Mesothelial cell of epicardium (in vitro differentiated cells): ENCODE data around the gene DKK3. TPM values are rescaled to one million over a fixed set of nuclear protein-coding genes. Genes with fewer than 3 reads are reported as not detected.

Experiments
- DNase-seq, 2 experiments: peaks; one replicate each; pipeline ENCODE4 v3.0.0; 2021; ENCODE audit warnings: low spot score in 2 of 2; ENCODE audit not compliant: unreplicated experiment in 2 of 2
- H3K27ac Mint-ChIP-seq: 2 replicates; pipeline ENCODE4 v1.8.0; 2021; ENCODE audit warnings: mixed read lengths
- H3K27me3 Mint-ChIP-seq: 2 replicates; pipeline ENCODE4 v1.8.0; 2021; ENCODE audit warnings: low read depth, mixed read lengths
- H3K36me3 Mint-ChIP-seq: 2 replicates; pipeline ENCODE4 v1.8.0; 2021; ENCODE audit warnings: mixed read lengths
- H3K4me1 Mint-ChIP-seq: 2 replicates; pipeline ENCODE4 v1.8.0; 2021; ENCODE audit warnings: mixed read lengths
- H3K4me3 Mint-ChIP-seq: 2 replicates; pipeline ENCODE4 v1.8.0; 2021; ENCODE audit warnings: mild to moderate bottlenecking, moderate library complexity, mixed read lengths
- H3K9me3 Mint-ChIP-seq: 2 replicates; pipeline ENCODE4 v1.8.0; 2021; ENCODE audit warnings: mixed read lengths
- total RNA-seq: library from RNA; stranded (reverse); gene quantifications from 3 replicates; pipeline ENCODE4 v1.2.1, GENCODE V29; 2021
- TF ChIP-seq, protein P1 (sequence below): fragments of 200-600 bp; sonication (generic); IDR thresholded peaks from one replicate; pipeline ENCODE4 v1.5.0; 2021; ENCODE audit warnings: antibody characterized with exemption; ENCODE audit not compliant: unreplicated experiment

The DKK3 gene
- total RNA-seq, 1 donor from 2014 or later = 29.7 TPM

GRCh38 chr11:11964774-11965150 lies 43.7 kb downstream of the DKK3 start:
- no peak overlapping the region for H3K27ac Mint-ChIP-seq

DNA sequence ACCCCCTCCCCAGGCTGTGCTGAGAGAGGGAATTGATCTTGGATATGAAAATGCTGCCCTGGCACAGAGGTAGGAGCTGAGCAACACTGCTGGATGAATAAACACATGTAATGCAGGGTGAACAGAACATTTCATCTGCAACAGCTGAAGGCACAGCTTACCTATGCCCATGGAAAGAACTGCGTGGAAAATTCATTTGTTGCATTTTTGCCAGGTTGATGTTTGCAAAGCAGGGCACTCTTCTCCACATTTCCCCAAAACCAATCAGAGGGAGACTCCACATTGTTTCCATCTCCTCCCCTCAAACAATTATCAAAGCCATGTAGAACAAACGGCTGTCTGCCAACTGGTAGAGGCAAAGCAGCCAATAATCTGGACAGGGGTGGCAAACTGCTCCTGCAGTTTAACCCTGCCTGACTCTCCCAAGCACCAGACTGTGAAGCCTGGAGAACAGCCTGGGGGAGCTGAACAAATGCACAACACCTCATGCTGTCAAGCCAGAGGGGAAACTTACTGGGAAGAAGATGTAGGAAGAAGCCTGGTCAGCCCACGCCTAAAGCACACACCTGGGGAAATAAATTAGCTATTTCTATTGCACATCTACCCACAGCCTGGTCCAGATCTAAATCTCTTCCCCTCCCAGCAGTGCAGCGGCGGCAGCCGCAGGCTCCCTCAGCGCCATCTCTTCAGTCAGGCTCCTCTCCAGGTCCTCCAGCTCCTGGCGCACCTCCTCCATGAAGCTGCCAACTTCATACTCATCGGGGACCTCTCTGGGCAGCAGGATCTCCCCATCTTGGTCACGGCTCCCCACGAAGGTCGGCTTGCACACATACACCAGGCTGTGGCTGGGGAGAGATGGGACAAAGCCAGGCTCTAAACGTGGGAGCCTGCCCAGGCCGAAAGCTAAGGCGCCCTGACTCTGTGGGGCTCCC lies 44.3 kb downstream of the DKK3 start:
- DNase-seq = no peak
- H3K4me3 Mint-ChIP-seq = no peak overlapping the region
- H3K9me3 Mint-ChIP-seq = peaks cover 6% of the 10 kb centered on the region
- TF ChIP-seq, protein P1, sequence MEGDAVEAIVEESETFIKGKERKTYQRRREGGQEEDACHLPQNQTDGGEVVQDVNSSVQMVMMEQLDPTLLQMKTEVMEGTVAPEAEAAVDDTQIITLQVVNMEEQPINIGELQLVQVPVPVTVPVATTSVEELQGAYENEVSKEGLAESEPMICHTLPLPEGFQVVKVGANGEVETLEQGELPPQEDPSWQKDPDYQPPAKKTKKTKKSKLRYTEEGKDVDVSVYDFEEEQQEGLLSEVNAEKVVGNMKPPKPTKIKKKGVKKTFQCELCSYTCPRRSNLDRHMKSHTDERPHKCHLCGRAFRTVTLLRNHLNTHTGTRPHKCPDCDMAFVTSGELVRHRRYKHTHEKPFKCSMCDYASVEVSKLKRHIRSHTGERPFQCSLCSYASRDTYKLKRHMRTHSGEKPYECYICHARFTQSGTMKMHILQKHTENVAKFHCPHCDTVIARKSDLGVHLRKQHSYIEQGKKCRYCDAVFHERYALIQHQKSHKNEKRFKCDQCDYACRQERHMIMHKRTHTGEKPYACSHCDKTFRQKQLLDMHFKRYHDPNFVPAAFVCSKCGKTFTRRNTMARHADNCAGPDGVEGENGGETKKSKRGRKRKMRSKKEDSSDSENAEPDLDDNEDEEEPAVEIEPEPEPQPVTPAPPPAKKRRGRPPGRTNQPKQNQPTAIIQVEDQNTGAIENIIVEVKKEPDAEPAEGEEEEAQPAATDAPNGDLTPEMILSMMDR = no peak
- peaks cover 9% of the 10 kb centered on the region for H3K36me3 Mint-ChIP-seq
- H3K27me3 Mint-ChIP-seq = no peaks in the 10 kb centered on the region
- H3K4me1 Mint-ChIP-seq = peaks cover 7% of the 10 kb centered on the region
- no peak overlapping the region for H3K27ac Mint-ChIP-seq

More at GRCh38 chr11:11964774-11965150, 43.7 kb downstream of the DKK3 start:
- Mint-ChIP-seq H3K4me1 (peaks cover 8% of the 10 kb centered on the region), H3K9me3 (peaks cover 6% of the 10 kb centered on the region), H3K36me3 (peaks cover 9% of the 10 kb centered on the region), H3K4me3 (no peak overlapping the region), H3K27me3 (no peaks in the 10 kb centered on the region)
- TF ChIP-seq, protein P1 = no peak
- no peak for DNase-seq

GRCh38 chr11:11963067-11963466 lies 45.4 kb downstream of the DKK3 start:
- H3K27ac Mint-ChIP-seq = no peak overlapping the region
- peaks cover 6% of the 10 kb centered on the region for H3K9me3 Mint-ChIP-seq
- TF ChIP-seq, protein P1 = no peak
- H3K27me3 Mint-ChIP-seq = no peaks in the 10 kb centered on the region
- H3K4me3 Mint-ChIP-seq = no peak overlapping the region
- no peaks in the 10 kb centered on the region for H3K4me1 Mint-ChIP-seq
- DNase-seq = no peak
- peaks cover 14% of the 10 kb centered on the region for H3K36me3 Mint-ChIP-seq

DNA sequence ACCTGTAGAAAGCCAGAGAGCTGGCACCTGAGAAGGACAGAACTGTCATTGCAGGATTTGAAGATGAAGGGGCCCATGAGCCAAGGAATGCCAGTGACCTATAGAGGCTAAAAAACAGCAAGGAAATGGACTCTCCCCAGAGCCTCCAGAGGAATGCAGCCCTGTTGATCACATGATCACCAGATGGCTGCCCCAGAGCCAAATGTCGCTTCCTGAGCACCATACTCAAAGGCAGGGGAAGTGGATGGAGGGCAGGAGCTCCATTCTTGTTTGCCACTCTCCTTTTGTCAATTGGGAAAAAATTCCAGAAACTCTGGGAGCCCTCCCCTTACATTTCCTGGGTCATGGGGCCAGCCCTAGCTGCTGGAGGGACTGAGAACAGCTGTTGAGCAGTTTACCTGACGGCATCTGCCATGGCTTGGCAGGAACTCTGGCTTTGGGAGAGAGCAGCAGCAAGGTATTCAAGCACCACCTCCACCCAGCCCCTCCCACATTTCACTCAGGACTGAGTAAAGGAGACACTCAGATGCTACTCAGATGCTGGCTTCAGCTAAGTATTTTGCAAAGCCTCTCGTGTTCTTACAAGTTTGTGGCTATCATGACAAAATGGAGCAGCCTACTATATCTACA lies 46.9 kb downstream of the DKK3 start:
- H3K27me3 Mint-ChIP-seq = no peaks in the 10 kb centered on the region
- H3K4me1 Mint-ChIP-seq = no peaks in the 10 kb centered on the region
- DNase-seq = no peak
- H3K9me3 Mint-ChIP-seq = peaks cover 6% of the 10 kb centered on the region
- H3K4me3 Mint-ChIP-seq = no peak overlapping the region
- H3K27ac Mint-ChIP-seq = no peak overlapping the region
- TF ChIP-seq, protein P1 = no peak
- H3K36me3 Mint-ChIP-seq = peaks cover 20% of the 10 kb centered on the region

- Mint-ChIP-seq H3K4me1 (no peaks in the 10 kb centered on the region), H3K27ac (no peak overlapping the region), H3K27me3 (no peaks in the 10 kb centered on the region), H3K36me3 (peaks cover 27% of the 10 kb centered on the region), H3K4me3 (no peak overlapping the region), H3K9me3 (peaks cover 6% of the 10 kb centered on the region)
- DNase-seq = no peak
- TF ChIP-seq, protein P1 = no peak
Observed at GRCh38 chr11:11960687-11961086, 47.7 kb downstream of the DKK3 start.
